ENCODE results near the gene TROAP.
A peak's percentile ranks its signal among the peaks of the same experiment; 100 is the strongest.
"Not testable (repeated sequence)": the region's sequence is repeated elsewhere in the genome, so short reads cannot be mapped to it uniquely, and the experiment has no call there.

The TROAP gene

GRCh38 chr12:49330032-49330619 lies 7.1 kb downstream of the TROAP start:
- H3K27ac Mint-ChIP-seq, result no peak overlapping the region
- no peaks in the 10 kb centered on the region for H3K9me3 Mint-ChIP-seq
- peaks cover 0 to 5% of the 10 kb centered on the region in 2 donors for H3K36me3 Mint-ChIP-seq
- H3K4me1 Mint-ChIP-seq, result peaks cover 10 to 18% of the 10 kb centered on the region in 2 donors
- peaks cover 35 to 39% of the 10 kb centered on the region in 2 donors for H3K27me3 Mint-ChIP-seq
- ATAC-seq (replicated peaks) (no peak), DNase-seq (no peak)
- no peak overlapping the region for H3K4me3 Mint-ChIP-seq

- Mint-ChIP-seq H3K36me3 (peaks cover 0 to 5% of the 10 kb centered on the region in 2 donors), H3K4me1 (peaks cover 12 to 23% of the 10 kb centered on the region in 2 donors), H3K27me3 (peaks cover 41 to 46% of the 10 kb centered on the region in 2 donors), H3K4me3 (no peak overlapping the region), H3K27ac (no peak overlapping the region), H3K9me3 (no peaks in the 10 kb centered on the region)
- ATAC-seq (replicated peaks), result no peak
- DNase-seq, result no peak
Measured at GRCh38 chr12:49330631-49331379, 7.8 kb downstream of the TROAP start.

GRCh38 chr12:49331380-49332222 lies 8.5 kb downstream of the TROAP start:
- H3K9me3 Mint-ChIP-seq, result no peaks in the 10 kb centered on the region
- ATAC-seq (replicated peaks) (peak; percentile 58 to 72), DNase-seq (no peak)
- peaks cover 13 to 25% of the 10 kb centered on the region in 2 donors for H3K4me1 Mint-ChIP-seq
- peaks cover 0 to 7% of the 10 kb centered on the region in 2 donors for H3K36me3 Mint-ChIP-seq
- peak overlapping the region; percentile 43 for H3K27ac Mint-ChIP-seq
- H3K4me3 Mint-ChIP-seq, result no peak overlapping the region
- peaks cover 44 to 50% of the 10 kb centered on the region in 2 donors for H3K27me3 Mint-ChIP-seq

DNA sequence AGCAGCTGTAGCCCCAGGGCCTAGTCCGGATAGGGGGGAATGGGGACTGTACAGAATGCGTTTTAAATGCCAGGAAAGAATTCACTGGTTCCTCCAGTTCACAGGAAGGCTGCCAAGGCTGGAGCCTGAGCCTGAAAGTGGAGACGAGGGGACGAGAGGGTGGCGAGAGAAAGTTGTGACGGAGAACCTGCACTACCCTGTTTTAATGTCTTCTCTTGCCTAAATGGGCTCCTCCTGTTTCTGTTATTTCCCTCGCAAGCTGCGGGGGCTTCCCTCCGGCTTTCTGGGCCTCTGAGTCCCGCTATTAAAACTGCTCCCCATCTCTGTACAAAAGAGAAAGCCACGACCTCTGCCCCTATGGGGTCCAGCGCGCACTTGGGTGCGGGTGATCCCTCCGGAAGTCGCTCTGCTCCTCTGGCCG lies 9.4 kb downstream of the TROAP start:
- no peak for ATAC-seq (replicated peaks)
- Mint-ChIP-seq H3K27me3 (peaks cover 53 to 59% of the 10 kb centered on the region in 2 donors), H3K9me3 (no peaks in the 10 kb centered on the region), H3K27ac (no peak overlapping the region), H3K4me3 (no peak overlapping the region), H3K4me1 (peaks cover 20 to 33% of the 10 kb centered on the region in 2 donors), H3K36me3 (peaks cover 0 to 10% of the 10 kb centered on the region in 2 donors)
- DNase-seq, result no peak

- peaks cover 0 to 7% of the 10 kb centered on the region in 2 donors for H3K36me3 Mint-ChIP-seq
- peaks cover 25 to 38% of the 10 kb centered on the region in 2 donors for H3K4me1 Mint-ChIP-seq
- ATAC-seq (replicated peaks) (no peak), DNase-seq (no peak)
- H3K27me3 Mint-ChIP-seq, result peaks cover 58 to 63% of the 10 kb centered on the region in 2 donors
- H3K27ac Mint-ChIP-seq, result peak overlapping the region; percentile 83
- peak overlapping the region; percentile 66 to 71 for H3K4me3 Mint-ChIP-seq
- H3K9me3 Mint-ChIP-seq, result no peaks in the 10 kb centered on the region
Measured at GRCh38 chr12:49332891-49333371, 9.9 kb downstream of the TROAP start.

- not testable (repeated sequence) for H3K27ac Mint-ChIP-seq; H3K36me3 Mint-ChIP-seq; DNase-seq; H3K9me3 Mint-ChIP-seq; H3K4me3 Mint-ChIP-seq; ATAC-seq (replicated peaks)
- Mint-ChIP-seq H3K27me3 (peaks cover 66 to 72% of the 10 kb centered on the region in 2 donors), H3K4me1 (peaks cover 29 to 42% of the 10 kb centered on the region in 2 donors)
Measured at GRCh38 chr12:49333778-49334177, 10.7 kb downstream of the TROAP start.

- ATAC-seq (replicated peaks) (no peak), DNase-seq (no peak)
- no peak overlapping the region for H3K27ac Mint-ChIP-seq
- peaks cover 71 to 76% of the 10 kb centered on the region in 2 donors for H3K27me3 Mint-ChIP-seq
- H3K36me3 Mint-ChIP-seq, result peaks cover 0 to 6% of the 10 kb centered on the region in 2 donors
- H3K9me3 Mint-ChIP-seq, result no peaks in the 10 kb centered on the region
- no peak overlapping the region for H3K4me3 Mint-ChIP-seq
- H3K4me1 Mint-ChIP-seq, result peaks cover 29 to 42% of the 10 kb centered on the region in 2 donors
Measured at GRCh38 chr12:49334226-49334625, 11.2 kb downstream of the TROAP start.

- no peaks in the 10 kb centered on the region for H3K9me3 Mint-ChIP-seq
- no peak for DNase-seq
- peaks cover 29 to 42% of the 10 kb centered on the region in 2 donors for H3K4me1 Mint-ChIP-seq
- no peak for ATAC-seq (replicated peaks)
- peaks cover 0 to 6% of the 10 kb centered on the region in 2 donors for H3K36me3 Mint-ChIP-seq
- H3K27me3 Mint-ChIP-seq, result peaks cover 75 to 81% of the 10 kb centered on the region in 2 donors
- H3K27ac Mint-ChIP-seq, result peak overlapping the region; percentile 7
- H3K4me3 Mint-ChIP-seq, result no peak overlapping the region
Measured at GRCh38 chr12:49334681-49335080, 11.6 kb downstream of the TROAP start.

DNA sequence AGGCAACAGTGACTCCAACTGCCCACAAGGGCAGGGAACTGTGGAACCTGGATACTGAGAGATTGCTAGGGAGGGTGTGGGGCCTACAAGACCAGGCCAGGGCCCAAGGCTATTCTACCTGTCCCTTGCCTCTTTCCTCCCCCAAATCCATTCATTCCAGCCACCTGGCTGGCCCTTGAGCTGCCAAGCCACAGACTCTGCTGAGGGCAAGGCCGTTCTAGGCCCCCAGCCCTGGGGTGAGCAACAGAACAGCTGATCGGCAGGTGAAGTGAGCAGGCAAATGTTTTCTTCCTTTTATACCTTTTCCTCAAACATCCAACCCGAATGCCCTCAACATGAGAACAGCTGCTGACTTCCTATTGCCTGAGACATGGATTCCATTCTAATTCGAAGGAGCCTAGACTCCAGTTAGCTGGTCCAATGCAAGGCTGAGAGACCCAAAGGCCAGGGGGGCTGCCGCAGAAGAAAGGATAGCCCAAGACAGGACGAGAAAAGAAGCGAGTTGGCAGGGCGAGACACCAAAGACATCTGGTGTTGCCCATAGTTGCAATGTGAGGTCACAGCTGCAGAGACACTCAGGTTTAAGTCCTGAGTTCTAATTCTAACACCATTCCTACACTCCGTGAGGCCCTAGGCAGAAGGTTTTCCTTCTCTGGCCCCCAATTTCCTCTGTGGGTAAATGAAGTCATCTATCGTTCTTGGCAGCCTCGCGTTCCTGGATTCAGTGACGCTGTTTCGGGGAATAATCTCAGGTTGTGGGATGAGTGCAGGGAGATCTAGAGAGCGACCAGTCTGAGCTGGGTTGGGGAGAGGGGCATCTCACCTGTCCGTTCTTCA lies 12.3 kb downstream of the TROAP start:
- H3K27me3 Mint-ChIP-seq, result peaks cover 82 to 87% of the 10 kb centered on the region in 2 donors
- peak overlapping the region; percentile 11 to 45 for H3K4me3 Mint-ChIP-seq
- DNase-seq, result no peak
- peak overlapping the region; percentile 71 for H3K27ac Mint-ChIP-seq
- peaks cover 29 to 42% of the 10 kb centered on the region in 2 donors for H3K4me1 Mint-ChIP-seq
- H3K36me3 Mint-ChIP-seq, result peaks cover 0 to 6% of the 10 kb centered on the region in 2 donors
- no peaks in the 10 kb centered on the region for H3K9me3 Mint-ChIP-seq
- ATAC-seq (replicated peaks), result no peak

DNA sequence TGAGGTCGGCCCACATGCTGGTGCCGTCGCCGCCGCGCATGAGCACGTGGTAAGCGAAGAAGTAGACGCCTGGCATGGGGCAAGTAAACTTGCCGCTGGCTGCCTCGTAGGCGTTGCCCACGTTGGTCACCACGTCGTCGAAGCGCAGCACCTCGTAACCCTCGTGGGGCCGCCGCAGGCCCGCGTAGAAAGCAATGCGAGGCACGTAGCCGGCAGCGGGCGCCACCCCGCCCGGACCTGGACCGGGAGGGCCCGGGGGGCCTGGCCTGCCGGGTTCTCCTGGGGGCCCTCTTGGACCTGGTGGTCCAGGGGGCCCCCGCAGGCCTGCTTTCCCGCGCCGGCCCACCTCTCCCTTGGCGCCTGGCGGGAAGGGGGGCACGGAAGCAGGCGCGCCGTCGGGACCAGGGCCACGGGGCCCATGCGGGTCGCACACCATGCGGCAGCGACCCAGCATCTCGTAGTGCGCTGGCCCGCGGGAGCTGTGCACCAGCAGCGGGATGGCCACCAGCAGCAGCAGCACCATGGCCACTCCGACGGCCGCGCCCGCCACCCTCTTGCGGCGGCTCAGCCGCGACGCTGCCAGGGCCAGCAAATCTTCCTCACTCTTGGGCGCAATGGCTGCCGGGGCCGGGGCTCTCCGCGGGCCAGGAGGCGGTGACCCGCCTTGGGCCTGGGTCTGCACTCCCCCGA lies 13.0 kb downstream of the TROAP start:
- no peak overlapping the region for H3K4me3 Mint-ChIP-seq
- H3K4me1 Mint-ChIP-seq, result peaks cover 29 to 42% of the 10 kb centered on the region in 2 donors
- H3K9me3 Mint-ChIP-seq, result no peaks in the 10 kb centered on the region
- H3K27ac Mint-ChIP-seq, result no peak overlapping the region
- ATAC-seq (replicated peaks), result no peak
- peaks cover 85 to 90% of the 10 kb centered on the region in 2 donors for H3K27me3 Mint-ChIP-seq
- peaks cover 0 to 5% of the 10 kb centered on the region in 2 donors for H3K36me3 Mint-ChIP-seq
- no peak for DNase-seq

DNA sequence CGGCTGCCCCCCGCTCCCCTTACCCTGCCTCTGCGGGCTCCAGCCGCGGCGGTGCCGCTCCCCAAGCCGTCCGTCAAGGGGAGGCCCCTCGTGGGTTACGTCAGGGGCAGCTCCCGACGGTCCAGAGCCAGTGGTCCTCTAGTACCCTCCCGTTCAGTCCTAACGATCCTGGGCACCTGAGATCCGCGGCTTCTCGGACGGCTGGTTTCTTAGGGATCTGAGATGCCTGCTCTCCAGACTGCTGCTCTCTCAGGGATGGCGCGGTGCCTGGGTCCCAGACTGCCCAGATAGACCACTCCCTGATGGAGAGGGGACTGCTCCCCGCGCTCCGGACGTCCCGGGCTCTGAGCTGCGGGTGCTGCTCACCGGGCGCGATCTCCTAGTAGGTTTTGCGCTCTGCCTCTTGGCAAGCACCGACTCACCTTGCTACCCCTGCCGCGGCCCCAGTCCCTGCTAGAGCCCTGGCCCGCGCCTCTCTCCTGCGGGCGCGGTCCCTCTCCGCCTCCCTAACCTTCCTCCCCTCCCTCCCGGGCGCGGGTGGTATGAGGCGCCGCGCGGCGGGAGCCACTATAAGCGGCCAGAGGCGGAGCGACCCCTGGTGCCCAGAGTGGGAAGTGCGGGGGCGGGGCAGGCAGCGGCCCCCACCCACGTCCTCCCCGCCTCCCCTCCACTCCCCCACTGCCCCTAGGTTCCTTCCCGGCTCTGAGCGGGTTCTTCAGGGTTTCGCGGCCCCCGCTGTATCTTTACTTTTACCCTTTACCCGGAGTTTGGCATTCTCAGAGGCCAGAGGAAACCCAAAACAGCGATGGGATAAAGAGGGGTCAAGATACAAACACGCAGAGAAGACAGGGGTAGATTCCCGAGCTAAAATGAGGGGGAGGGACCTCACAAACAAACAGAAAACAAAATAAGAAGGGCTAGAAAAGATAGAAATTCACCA lies 13.9 kb downstream of the TROAP start, which contains the start of gene C1QL4:
C1QL4 (minus strand) TSS at position 544 of the 940 bp plus-strand sequence. CDS start 711 bp downstream, outside the sequence.
- DNase-seq, result peak; percentile 75
- H3K36me3 Mint-ChIP-seq, result peaks cover 0 to 5% of the 10 kb centered on the region in 2 donors
- ATAC-seq (replicated peaks), result peak; percentile 73 to 79
- H3K27ac Mint-ChIP-seq, result peak within 1 kb of the TSS; percentile 84
- H3K27me3 Mint-ChIP-seq, result peaks cover 77 to 90% of the 10 kb centered on the region in 2 donors
- H3K9me3 Mint-ChIP-seq, result no peaks in the 10 kb centered on the region
- H3K4me1 Mint-ChIP-seq, result peaks cover 27 to 38% of the 10 kb centered on the region in 2 donors
- H3K4me3 Mint-ChIP-seq, result peak within 1 kb of the TSS; percentile 59 to 72
